HEK293T (cell line): Measurements from ENCODE around the gene PIEZO2.

Experiments used
- ELF4 ChIP-seq: fragments of 450-650 bp; IDR thresholded peaks from 2 replicates; pipeline ENCODE4 v1.6.1; 2017; ENCODE audit warnings: antibody characterized with exemption
- HDGF ChIP-seq: fragments of 450-650 bp; IDR thresholded peaks from 2 replicates; pipeline ENCODE4 v1.6.1; 2017; ENCODE audit warnings: antibody characterized with exemption, borderline replicate concordance

DNA sequence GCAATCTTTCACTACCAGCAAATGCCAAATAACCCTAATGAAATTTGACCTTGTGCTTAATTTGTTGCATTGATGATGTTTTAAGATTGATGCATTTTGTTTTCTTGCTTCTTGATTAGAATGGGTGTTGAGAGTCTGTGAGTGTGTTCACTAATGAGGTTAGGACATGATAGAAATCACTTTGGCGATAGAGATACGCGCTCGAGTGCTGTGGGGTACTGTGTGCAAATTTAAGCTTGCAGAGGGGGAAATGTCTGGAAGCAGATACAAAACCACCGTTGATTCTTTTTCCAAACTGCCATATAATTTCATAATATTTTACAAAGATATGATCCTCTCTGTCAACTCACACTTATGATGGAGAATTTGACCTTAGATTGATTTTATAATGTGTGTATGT lies 200.9 kb downstream of the PIEZO2 start:
- TF ChIP-seq HDGF: no peak
- no peak for TF ChIP-seq ELF4
